ENCODE measurements around the gene PISD. TPM values are rescaled to one million over a fixed set of nuclear protein-coding genes. Genes with fewer than 3 reads are reported as not detected.

PISD gene
- total and polyA plus RNA-seq, 2 donors (not counting 1 experiment from before 2014, with no cell fraction given), result 21.1 to 25.6 TPM

GRCh38 chr22:31639436-31640039, 22.5 kb downstream of the PISD start:
- peaks cover 7% of the 10 kb centered on the region for H3K4me1 ChIP-seq (ENCODE audit: control insufficient read depth, extremely low read depth, insufficient read depth, low read length)
- H4K20me1 ChIP-seq (ENCODE audit: control insufficient read depth, extremely low read depth, insufficient read depth, low read length), result no peaks in the 10 kb centered on the region
- no peak overlapping the region for H3K4me3 ChIP-seq (replicated peaks in 1 of 4; ENCODE audit: control extremely low read depth in 1 of 4, insufficient read depth in 1 of 4, low read depth in 3 of 4, low read length in 4 of 4)
- TF ChIP-seq EZH2 (IDR thresholded peaks at IDR 0.05; ENCODE audit: low read length, missing control alignments) (no peak), CTCF (conservative IDR thresholded peaks at IDR 0.05 in 1 of 2, IDR thresholded peaks at IDR 0.05 in 1 of 2; ENCODE audit: low read depth in 1 of 2, low read length in 2 of 2) (no peak)
- H3K9ac ChIP-seq (ENCODE audit: insufficient read depth, low read length), result no peak overlapping the region
- DNase-seq (ENCODE audit: low read depth in 2 of 2), result no peak
- no peaks in the 10 kb centered on the region for H3K9me3 ChIP-seq (ENCODE audit: control insufficient read depth, insufficient read depth, low read depth, low read length)
- no peak overlapping the region for H3K4me2 ChIP-seq (ENCODE audit: extremely low read depth, insufficient read depth, low read length)
- no peaks in the 10 kb centered on the region for H3K27me3 ChIP-seq (ENCODE audit: control insufficient read depth, insufficient read depth, low read length)
- H3K27ac ChIP-seq (ENCODE audit: insufficient read depth, low read length), result no peak overlapping the region
- no peak overlapping the region for H2AFZ ChIP-seq (ENCODE audit: low read length)
- peaks cover 6% of the 10 kb centered on the region for H3K79me2 ChIP-seq (ENCODE audit: control insufficient read depth, insufficient read depth, low read length)
- H3K36me3 ChIP-seq (ENCODE audit: control insufficient read depth, insufficient read depth, low read length), result no peaks in the 10 kb centered on the region

GRCh38 chr22:31637891-31638618, 24.0 kb downstream of the PISD start:
- H3K36me3 ChIP-seq (ENCODE audit: control insufficient read depth, insufficient read depth, low read length), result no peaks in the 10 kb centered on the region
- H2AFZ ChIP-seq (ENCODE audit: low read length), result no peak overlapping the region
- H3K9me3 ChIP-seq (ENCODE audit: control insufficient read depth, insufficient read depth, low read depth, low read length), result no peaks in the 10 kb centered on the region
- H3K4me2 ChIP-seq (ENCODE audit: extremely low read depth, insufficient read depth, low read length), result no peak overlapping the region
- no peaks in the 10 kb centered on the region for H3K27me3 ChIP-seq (ENCODE audit: control insufficient read depth, insufficient read depth, low read length)
- peak overlapping the region; percentile 41 for H3K9ac ChIP-seq (ENCODE audit: insufficient read depth, low read length)
- no peak for DNase-seq (ENCODE audit: low read depth in 2 of 2)
- H3K27ac ChIP-seq (ENCODE audit: insufficient read depth, low read length), result peak overlapping the region; percentile 17
- H3K79me2 ChIP-seq (ENCODE audit: control insufficient read depth, insufficient read depth, low read length), result peaks cover 5% of the 10 kb centered on the region
- H3K4me3 ChIP-seq (replicated peaks in 1 of 4; ENCODE audit: control extremely low read depth in 1 of 4, insufficient read depth in 1 of 4, low read depth in 3 of 4, low read length in 4 of 4), result no peak overlapping the region
- TF ChIP-seq CTCF (conservative IDR thresholded peaks at IDR 0.05 in 1 of 2, IDR thresholded peaks at IDR 0.05 in 1 of 2; ENCODE audit: low read depth in 1 of 2, low read length in 2 of 2), result no peak
- TF ChIP-seq EZH2 (IDR thresholded peaks at IDR 0.05; ENCODE audit: low read length, missing control alignments), result no peak
- no peaks in the 10 kb centered on the region for H4K20me1 ChIP-seq (ENCODE audit: control insufficient read depth, extremely low read depth, insufficient read depth, low read length)
- peaks cover 7% of the 10 kb centered on the region for H3K4me1 ChIP-seq (ENCODE audit: control insufficient read depth, extremely low read depth, insufficient read depth, low read length)

GRCh38 chr22:31637447-31637890, 24.5 kb downstream of the PISD start:
- Histone ChIP-seq H3K27ac (ENCODE audit: insufficient read depth, low read length) (peak overlapping the region; percentile 17), H2AFZ (ENCODE audit: low read length) (no peak overlapping the region), H3K36me3 (ENCODE audit: control insufficient read depth, insufficient read depth, low read length) (no peaks in the 10 kb centered on the region), H4K20me1 (ENCODE audit: control insufficient read depth, extremely low read depth, insufficient read depth, low read length) (no peaks in the 10 kb centered on the region), H3K27me3 (ENCODE audit: control insufficient read depth, insufficient read depth, low read length) (no peaks in the 10 kb centered on the region), H3K4me1 (ENCODE audit: control insufficient read depth, extremely low read depth, insufficient read depth, low read length) (peaks cover 7% of the 10 kb centered on the region), H3K4me3 (replicated peaks in 1 of 4; ENCODE audit: control extremely low read depth in 1 of 4, insufficient read depth in 1 of 4, low read depth in 3 of 4, low read length in 4 of 4) (no peak overlapping the region), H3K9ac (ENCODE audit: insufficient read depth, low read length) (no peak overlapping the region), H3K79me2 (ENCODE audit: control insufficient read depth, insufficient read depth, low read length) (peaks cover 5% of the 10 kb centered on the region), H3K9me3 (ENCODE audit: control insufficient read depth, insufficient read depth, low read depth, low read length) (no peaks in the 10 kb centered on the region), H3K4me2 (ENCODE audit: extremely low read depth, insufficient read depth, low read length) (no peak overlapping the region)
- TF ChIP-seq EZH2 (IDR thresholded peaks at IDR 0.05; ENCODE audit: low read length, missing control alignments) (no peak), CTCF (conservative IDR thresholded peaks at IDR 0.05 in 1 of 2, IDR thresholded peaks at IDR 0.05 in 1 of 2; ENCODE audit: low read depth in 1 of 2, low read length in 2 of 2) (no peak)
- no peak for DNase-seq (ENCODE audit: low read depth in 2 of 2)
